Breast epithelium (tissue), 3 donors: ENCODE measurements around the gene OST4.

Experiments
- CTCF ChIP-seq, 3 donors: fragments of 450-650 bp; IDR thresholded peaks; one replicate each; pipeline ENCODE4 v1.5.1; 2016 to 2017; ENCODE audit warnings: antibody characterized with exemption in 3 of 3, mild to moderate bottlenecking in 3 of 3, moderate library complexity in 3 of 3
- POLR2A ChIP-seq: fragments of 450-650 bp; IDR thresholded peaks from one replicate; pipeline ENCODE4 v1.6.1; 2016; ENCODE audit warnings: antibody characterized with exemption, mild to moderate bottlenecking, moderate library complexity
- POLR2AphosphoS5 ChIP-seq, 3 donors: sonication (generic); formaldehyde crosslinking; IDR thresholded peaks; one replicate each; pipeline ENCODE4 v1.6.1; 2017; ENCODE audit warnings: antibody characterized with exemption in 3 of 3

DNA sequence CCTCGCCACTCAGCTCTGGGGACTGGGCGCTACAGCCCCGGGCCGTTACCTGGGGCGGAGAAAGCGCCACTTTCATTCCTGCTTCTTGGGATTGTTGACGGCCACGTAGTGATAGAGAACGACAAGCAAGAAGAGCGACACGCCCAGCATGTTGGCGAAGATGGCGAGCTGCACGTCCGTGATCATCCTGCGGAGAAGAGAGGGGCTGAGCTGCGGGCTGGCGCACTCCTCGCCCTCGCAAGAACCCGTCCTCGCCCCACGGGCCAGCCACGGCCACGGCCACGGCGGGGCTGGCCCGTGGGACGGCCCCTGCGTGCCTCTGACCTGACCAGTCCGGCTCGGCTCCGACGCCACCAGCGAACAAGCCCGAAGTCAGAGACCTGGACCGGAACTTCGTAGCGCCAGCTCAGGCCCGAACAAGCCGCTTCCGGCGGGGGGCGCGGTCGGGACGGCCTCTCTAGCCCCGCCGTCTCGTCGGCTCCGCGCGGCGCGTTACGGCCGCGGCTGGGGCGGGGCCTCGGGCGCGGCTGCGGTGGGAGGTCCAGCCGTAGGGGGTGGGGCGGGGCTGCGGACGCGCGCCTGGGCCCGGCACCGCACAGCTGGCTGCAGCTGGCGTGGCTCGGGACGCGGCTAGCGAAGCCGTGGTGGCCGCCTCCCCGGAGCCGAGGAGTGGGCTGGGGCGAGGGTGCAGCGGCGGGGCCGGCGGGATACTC is at the start of gene OST4:
- no peak for TF ChIP-seq CTCF (IDR thresholded peaks at IDR 0.05)
- TF ChIP-seq POLR2A = no peak
- peak in 2 of 3 donors; percentile 59 to 88 for TF ChIP-seq POLR2AphosphoS5 (IDR thresholded peaks at IDR 0.05)
